ENCODE results near the gene TMSB4X. TPM values are rescaled to one million over a fixed set of nuclear protein-coding genes. Genes with fewer than 3 reads are reported as not detected.
A peak's percentile ranks its signal among the peaks of the same experiment; 100 is the strongest.

TMSB4X gene
- total RNA-seq, 1 experiment from 2014 or later: 1,095 TPM

GRCh38 chrX:13001961-13002671 lies 27.2 kb downstream of the TMSB4X start:
- Histone ChIP-seq H3K9me3 (no peaks in the 10 kb centered on the region), H3K4me3 (ENCODE audit: low read depth, low read length) (no peak overlapping the region), H3K36me3 (ENCODE audit: control insufficient read depth, insufficient read depth, low read length) (no peaks in the 10 kb centered on the region), H3K27me3 (replicated peaks; ENCODE audit: control insufficient read depth, insufficient read depth, low read length) (no peaks in the 10 kb centered on the region), H3K4me1 (peaks cover 20% of the 10 kb centered on the region)
- no peaks in the 10 kb centered on the region for H3K27me3 Mint-ChIP-seq (ENCODE audit: insufficient read depth, unreplicated experiment)
- no peak overlapping the region for H3K4me3 Mint-ChIP-seq (ENCODE audit: unreplicated experiment)
- H3K36me3 Mint-ChIP-seq (ENCODE audit: insufficient read depth, unreplicated experiment): no peaks in the 10 kb centered on the region
- no peaks in the 10 kb centered on the region for H3K9me3 Mint-ChIP-seq (ENCODE audit: unreplicated experiment)
- TF ChIP-seq CTCF (IDR thresholded peaks at IDR 0.05; ENCODE audit: insufficient read depth in 1 of 2, low read depth in 1 of 2, low read length in 1 of 2, severe bottlenecking in 1 of 2, unreplicated experiment in 1 of 2): no peak
- H3K4me1 Mint-ChIP-seq (ENCODE audit: low read depth, unreplicated experiment): peaks cover 10% of the 10 kb centered on the region
- no TSS peak for BruUV-seq (replicated peaks)
- H3K27ac Mint-ChIP-seq (ENCODE audit: unreplicated experiment): no peak overlapping the region
- peak in 1 of 2 experiments; percentile 10 for DNase-seq
- POLR2A ChIA-PET: no interaction called here
- CTCF ChIA-PET: no interaction called here
- intact Hi-C loops (cut with micrococcal nuclease; ENCODE audit: unreplicated experiment): loop anchor here (2.0 kb wide), 1 partner anchor 13 kb away; no protein-coding TSS in a partner anchor

GRCh38 chrX:13005661-13006473 lies 31.0 kb downstream of the TMSB4X start:
- H3K27me3 ChIP-seq (replicated peaks; ENCODE audit: control insufficient read depth, insufficient read depth, low read length): no peaks in the 10 kb centered on the region
- Mint-ChIP-seq H3K36me3 (ENCODE audit: insufficient read depth, unreplicated experiment) (no peaks in the 10 kb centered on the region), H3K9me3 (ENCODE audit: unreplicated experiment) (no peaks in the 10 kb centered on the region), H3K27me3 (ENCODE audit: insufficient read depth, unreplicated experiment) (no peaks in the 10 kb centered on the region), H3K27ac (ENCODE audit: unreplicated experiment) (no peak overlapping the region), H3K4me1 (ENCODE audit: low read depth, unreplicated experiment) (peaks cover 6% of the 10 kb centered on the region), H3K4me3 (ENCODE audit: unreplicated experiment) (no peak overlapping the region)
- peaks cover 7% of the 10 kb centered on the region; the same call in 1 of the 2 replicates for H3K4me1 ChIP-seq
- intact Hi-C loops (cut with micrococcal nuclease; ENCODE audit: unreplicated experiment): no loop called here
- ChIA-PET CTCF (interaction anchor here (0.7 kb wide), 1 partner anchor 304 kb away, joined by 5 read pairs; no protein-coding TSS in a partner anchor), POLR2A (no interaction called here)
- H3K9me3 ChIP-seq: no peaks in the 10 kb centered on the region
- H3K4me3 ChIP-seq (ENCODE audit: low read depth, low read length): no peak overlapping the region
- H3K36me3 ChIP-seq (ENCODE audit: control insufficient read depth, insufficient read depth, low read length): no peaks in the 10 kb centered on the region
- no peak for TF ChIP-seq CTCF (IDR thresholded peaks at IDR 0.05; ENCODE audit: insufficient read depth in 1 of 2, low read depth in 1 of 2, low read length in 1 of 2, severe bottlenecking in 1 of 2, unreplicated experiment in 1 of 2)
- DNase-seq: no peak
- no TSS peak for BruUV-seq (replicated peaks)

- H3K27ac Mint-ChIP-seq (ENCODE audit: unreplicated experiment): no peak overlapping the region
- POLR2A ChIA-PET: no interaction called here
- no peaks in the 10 kb centered on the region for H3K27me3 Mint-ChIP-seq (ENCODE audit: insufficient read depth, unreplicated experiment)
- DNase-seq: no peak
- Histone ChIP-seq H3K4me3 (ENCODE audit: low read depth, low read length) (no peak overlapping the region), H3K36me3 (ENCODE audit: control insufficient read depth, insufficient read depth, low read length) (no peaks in the 10 kb centered on the region), H3K9me3 (no peaks in the 10 kb centered on the region), H3K27me3 (replicated peaks; ENCODE audit: control insufficient read depth, insufficient read depth, low read length) (no peaks in the 10 kb centered on the region), H3K4me1 (no peaks in the 10 kb centered on the region)
- H3K4me3 Mint-ChIP-seq (ENCODE audit: unreplicated experiment): no peak overlapping the region
- no TSS peak for BruUV-seq (replicated peaks)
- H3K4me1 Mint-ChIP-seq (ENCODE audit: low read depth, unreplicated experiment): peaks cover 6% of the 10 kb centered on the region
- CTCF ChIA-PET: no interaction called here
- TF ChIP-seq CTCF (IDR thresholded peaks at IDR 0.05; ENCODE audit: insufficient read depth in 1 of 2, low read depth in 1 of 2, low read length in 1 of 2, severe bottlenecking in 1 of 2, unreplicated experiment in 1 of 2): no peak
- no peaks in the 10 kb centered on the region for H3K36me3 Mint-ChIP-seq (ENCODE audit: insufficient read depth, unreplicated experiment)
- intact Hi-C loops (cut with micrococcal nuclease; ENCODE audit: unreplicated experiment): no loop called here
- H3K9me3 Mint-ChIP-seq (ENCODE audit: unreplicated experiment): no peaks in the 10 kb centered on the region
Measured at GRCh38 chrX:13007519-13008188, 32.7 kb downstream of the TMSB4X start.
